ENCODE data around the gene OR7D2. TPM values are rescaled to one million over a fixed set of nuclear protein-coding genes. Genes with fewer than 3 reads are reported as not detected.

The OR7D2 gene
- total RNA-seq, result 1 to 10 TPM in 2 of 5 donors, not detected in 3; 1.4 to 1.6 TPM
- total RNA-seq (2013), result 0.04 TPM
- total RNA-seq, result 0 to 3.1 (median 0.84) reads per million in 29 experiments

GRCh38 chr19:9178901-9179300, at the start of gene OR7D2:
TSS of gene OR7D2 (plus strand) at chr19:9178979. CDS start at chr19:9185782, 6,803 bp downstream.
- POLR2A ChIA-PET, result no interaction called here
- no peaks in the 10 kb centered on the region for H3K4me1 ChIP-seq (ENCODE audit: control insufficient read depth in 1 of 2, extremely low read depth in 1 of 2, insufficient read depth in 2 of 2, low read length in 2 of 2)
- no peaks in the 10 kb centered on the region for H3K4me1 Mint-ChIP-seq
- H3K9me3 Mint-ChIP-seq, result no peaks in the 10 kb centered on the region
- peaks cover 0 to 6% of the 10 kb centered on the region in 2 experiments for H3K27me3 ChIP-seq (replicated peaks in 1 of 2; ENCODE audit: control insufficient read depth in 2 of 2, extremely low read depth in 1 of 2, insufficient read depth in 2 of 2, low read length in 1 of 2)
- peaks cover 10 to 13% of the 10 kb centered on the region in 2 donors for H3K27me3 Mint-ChIP-seq
- no peaks in the 10 kb centered on the region for H3K36me3 Mint-ChIP-seq
- no peak within 1 kb of the TSS for H3K4me3 Mint-ChIP-seq
- no peaks in the 10 kb centered on the region for H3K36me3 ChIP-seq (ENCODE audit: control insufficient read depth in 2 of 2, extremely low read depth in 1 of 2, insufficient read depth in 1 of 2, low read length in 1 of 2)
- DNase-seq (no peak), ATAC-seq (replicated peaks in 1 of 4) (no peak)
- no peak within 1 kb of the TSS for H3K4me3 ChIP-seq (ENCODE audit: control insufficient read depth in 1 of 2, extremely low read depth in 1 of 2, low read length in 1 of 2)
- no peaks in the 10 kb centered on the region for H3K9me3 ChIP-seq
- H3K27ac ChIP-seq (ENCODE audit: low read length), result no peak within 1 kb of the TSS
- WGBS (ENCODE audit: insufficient coverage), result 80% methylated on average over 1 of the region's 4 CpGs
- H3K27ac Mint-ChIP-seq, result no peak within 1 kb of the TSS
- CTCF ChIA-PET, result no interaction called here

- Histone ChIP-seq H3K4me1 (ENCODE audit: control insufficient read depth in 1 of 2, extremely low read depth in 1 of 2, insufficient read depth in 2 of 2, low read length in 2 of 2) (no peaks in the 10 kb centered on the region), H3K36me3 (ENCODE audit: control insufficient read depth in 2 of 2, extremely low read depth in 1 of 2, insufficient read depth in 1 of 2, low read length in 1 of 2) (no peaks in the 10 kb centered on the region), H3K27ac (ENCODE audit: low read length) (no peak overlapping the region), H3K4me3 (ENCODE audit: control insufficient read depth in 1 of 2, extremely low read depth in 1 of 2, low read length in 1 of 2) (no peak overlapping the region), H3K27me3 (replicated peaks in 1 of 2; ENCODE audit: control insufficient read depth in 2 of 2, extremely low read depth in 1 of 2, insufficient read depth in 2 of 2, low read length in 1 of 2) (peaks cover 2 to 25% of the 10 kb centered on the region in 2 experiments), H3K9me3 (no peaks in the 10 kb centered on the region)
- H3K4me1 Mint-ChIP-seq, result peaks cover 0 to 6% (median 2%) of the 10 kb centered on the region in 3 donors
- no peak overlapping the region for H3K4me3 Mint-ChIP-seq
- WGBS (ENCODE audit: insufficient coverage), result no CpG with 5 or more reads among the region's 1 CpG
- no peaks in the 10 kb centered on the region for H3K36me3 Mint-ChIP-seq
- POLR2A ChIA-PET, result no interaction called here
- H3K9me3 Mint-ChIP-seq, result no peaks in the 10 kb centered on the region
- CTCF ChIA-PET, result interaction anchor here in 1 of 2 donors (0.6 kb wide), 1 partner anchor 1996 kb away, joined by 4 read pairs; no protein-coding TSS in a partner anchor
- ATAC-seq (replicated peaks in 1 of 4) (no peak), DNase-seq (no peak)
- H3K27ac Mint-ChIP-seq, result no peak overlapping the region
- H3K27me3 Mint-ChIP-seq, result peaks cover 18 to 19% of the 10 kb centered on the region in 2 donors
Observed at GRCh38 chr19:9130965-9131364, 47.8 kb upstream of the OR7D2 start.

- ATAC-seq (replicated peaks in 1 of 4) (no peak), DNase-seq (no peak)
- Mint-ChIP-seq H3K27me3 (peaks cover 5 to 8% of the 10 kb centered on the region in 2 donors), H3K4me3 (no peak overlapping the region), H3K27ac (no peak overlapping the region), H3K4me1 (peaks cover 5 to 10% (median 7%) of the 10 kb centered on the region in 3 donors), H3K9me3 (no peaks in the 10 kb centered on the region), H3K36me3 (no peaks in the 10 kb centered on the region)
- POLR2A ChIA-PET, result no interaction called here
- Histone ChIP-seq H3K27ac (ENCODE audit: low read length) (no peak overlapping the region), H3K36me3 (ENCODE audit: control insufficient read depth in 2 of 2, extremely low read depth in 1 of 2, insufficient read depth in 1 of 2, low read length in 1 of 2) (no peaks in the 10 kb centered on the region), H3K4me3 (ENCODE audit: control insufficient read depth in 1 of 2, extremely low read depth in 1 of 2, low read length in 1 of 2) (no peak overlapping the region), H3K9me3 (no peaks in the 10 kb centered on the region), H3K4me1 (ENCODE audit: control insufficient read depth in 1 of 2, extremely low read depth in 1 of 2, insufficient read depth in 2 of 2, low read length in 2 of 2) (no peaks in the 10 kb centered on the region), H3K27me3 (replicated peaks in 1 of 2; ENCODE audit: control insufficient read depth in 2 of 2, extremely low read depth in 1 of 2, insufficient read depth in 2 of 2, low read length in 1 of 2) (peaks cover 2 to 16% of the 10 kb centered on the region in 2 experiments)
- 71% methylated on average over 3 of the region's 5 CpGs for WGBS (ENCODE audit: insufficient coverage)
- CTCF ChIA-PET, result interaction anchor here in 1 of 2 donors (0.6 kb wide), 1 partner anchor 639 kb away, joined by 8 read pairs; no protein-coding TSS in a partner anchor
Observed at GRCh38 chr19:9132422-9132821, 46.4 kb upstream of the OR7D2 start.

GRCh38 chr19:9139609-9140158, 39.1 kb upstream of the OR7D2 start:
- ChIA-PET CTCF (interaction anchor here in 1 of 2 donors (0.6 kb wide), 1 partner anchor 41 kb away, joined by 6 read pairs; no protein-coding TSS in a partner anchor), POLR2A (no interaction called here)
- H3K4me1 ChIP-seq (ENCODE audit: control insufficient read depth in 1 of 2, extremely low read depth in 1 of 2, insufficient read depth in 2 of 2, low read length in 2 of 2), result peaks cover 12 to 18% of the 10 kb centered on the region in 2 experiments
- H3K36me3 Mint-ChIP-seq, result peaks cover 21% of the 10 kb centered on the region
- H3K9me3 ChIP-seq, result peaks cover 2% of the 10 kb centered on the region
- H3K27me3 ChIP-seq (replicated peaks in 1 of 2; ENCODE audit: control insufficient read depth in 2 of 2, extremely low read depth in 1 of 2, insufficient read depth in 2 of 2, low read length in 1 of 2), result no peaks in the 10 kb centered on the region
- 33% methylated on average over 2 of the region's 8 CpGs for WGBS (ENCODE audit: insufficient coverage)
- peak overlapping the region; percentile 95 to 98 for H3K27ac Mint-ChIP-seq
- H3K4me3 Mint-ChIP-seq, result peak overlapping the region; percentile 97 to 99 (median 99)
- peak in 3 of 4 experiments; percentile 6 to 15 (median 15) for ATAC-seq (replicated peaks in 1 of 4)
- H3K9me3 Mint-ChIP-seq, result peaks cover 4 to 6% (median 4%) of the 10 kb centered on the region in 3 donors
- H3K4me3 ChIP-seq (ENCODE audit: control insufficient read depth in 1 of 2, extremely low read depth in 1 of 2, low read length in 1 of 2), result peak overlapping the region; percentile 88 to 92
- H3K27me3 Mint-ChIP-seq, result peaks cover 0 to 3% of the 10 kb centered on the region in 2 donors
- H3K4me1 Mint-ChIP-seq, result peaks cover 36 to 56% (median 47%) of the 10 kb centered on the region in 3 donors
- H3K27ac ChIP-seq (ENCODE audit: low read length), result peak overlapping the region; percentile 86
- H3K36me3 ChIP-seq (ENCODE audit: control insufficient read depth in 2 of 2, extremely low read depth in 1 of 2, insufficient read depth in 1 of 2, low read length in 1 of 2), result peaks cover 0 to 7% of the 10 kb centered on the region in 2 donors
- no peak for DNase-seq

GRCh38 chr19:9140159-9140874, 38.5 kb upstream of the OR7D2 start, which contains the start of gene ZNF317:
TSS of gene ZNF317 (plus strand) at chr19:9140397. CDS start at chr19:9156017, 15,620 bp downstream.
- peaks cover 12 to 18% of the 10 kb centered on the region in 2 experiments for H3K4me1 ChIP-seq (ENCODE audit: control insufficient read depth in 1 of 2, extremely low read depth in 1 of 2, insufficient read depth in 2 of 2, low read length in 2 of 2)
- Mint-ChIP-seq H3K36me3 (peaks cover 27% of the 10 kb centered on the region), H3K27me3 (peaks cover 0 to 3% of the 10 kb centered on the region in 2 donors), H3K27ac (peak within 1 kb of the TSS; percentile 95 to 98), H3K4me1 (peaks cover 37 to 59% (median 48%) of the 10 kb centered on the region in 3 donors), H3K9me3 (peaks cover 6 to 10% (median 9%) of the 10 kb centered on the region in 3 donors), H3K4me3 (peak within 1 kb of the TSS; percentile 97 to 99 (median 99))
- peak; percentile 93 to 97 (median 96) for ATAC-seq (replicated peaks in 1 of 4)
- peak; percentile 77 to 96 (median 88) for DNase-seq
- under 1% methylated on average over 32 of the region's 43 CpGs for WGBS (ENCODE audit: insufficient coverage)
- peak within 1 kb of the TSS; percentile 86 for H3K27ac ChIP-seq (ENCODE audit: low read length)
- no peaks in the 10 kb centered on the region for H3K27me3 ChIP-seq (replicated peaks in 1 of 2; ENCODE audit: control insufficient read depth in 2 of 2, extremely low read depth in 1 of 2, insufficient read depth in 2 of 2, low read length in 1 of 2)
- peak within 1 kb of the TSS; percentile 88 to 92 for H3K4me3 ChIP-seq (ENCODE audit: control insufficient read depth in 1 of 2, extremely low read depth in 1 of 2, low read length in 1 of 2)
- peaks cover 2% of the 10 kb centered on the region for H3K9me3 ChIP-seq
- ChIA-PET CTCF (no interaction called here), POLR2A (no interaction called here)
- peaks cover 4 to 11% of the 10 kb centered on the region in 2 donors for H3K36me3 ChIP-seq (ENCODE audit: control insufficient read depth in 2 of 2, extremely low read depth in 1 of 2, insufficient read depth in 1 of 2, low read length in 1 of 2)

GRCh38 chr19:9144920-9145319, 33.9 kb upstream of the OR7D2 start:
- Mint-ChIP-seq H3K4me3 (no peak overlapping the region), H3K4me1 (peaks cover 66 to 75% (median 66%) of the 10 kb centered on the region in 3 donors), H3K27me3 (no peaks in the 10 kb centered on the region), H3K9me3 (peaks cover 10 to 14% (median 13%) of the 10 kb centered on the region in 3 donors), H3K36me3 (peaks cover 63% of the 10 kb centered on the region), H3K27ac (no peak overlapping the region)
- POLR2A ChIA-PET, result no interaction called here
- Histone ChIP-seq H3K4me1 (ENCODE audit: control insufficient read depth in 1 of 2, extremely low read depth in 1 of 2, insufficient read depth in 2 of 2, low read length in 2 of 2) (peaks cover 15 to 21% of the 10 kb centered on the region in 2 experiments), H3K9me3 (peaks cover 2% of the 10 kb centered on the region), H3K4me3 (ENCODE audit: control insufficient read depth in 1 of 2, extremely low read depth in 1 of 2, low read length in 1 of 2) (no peak overlapping the region), H3K27ac (ENCODE audit: low read length) (no peak overlapping the region), H3K36me3 (ENCODE audit: control insufficient read depth in 2 of 2, extremely low read depth in 1 of 2, insufficient read depth in 1 of 2, low read length in 1 of 2) (peaks cover 11 to 24% of the 10 kb centered on the region in 2 donors), H3K27me3 (replicated peaks in 1 of 2; ENCODE audit: control insufficient read depth in 2 of 2, extremely low read depth in 1 of 2, insufficient read depth in 2 of 2, low read length in 1 of 2) (no peaks in the 10 kb centered on the region)
- ATAC-seq (replicated peaks in 1 of 4) (no peak), DNase-seq (no peak)
- CTCF ChIA-PET, result no interaction called here
- WGBS (ENCODE audit: insufficient coverage), result 82% methylated on average over 4 of the region's 5 CpGs

Data from T-cell (primary cell).